Renal cortex interstitium (tissue), 11 donors: Measurements from ENCODE around the gene LRRC74A. TPM values are rescaled to one million over a fixed set of nuclear protein-coding genes. Genes with fewer than 3 reads are reported as not detected.
"Not testable (repeated sequence)": the region's sequence is repeated elsewhere in the genome, so short reads cannot be mapped to it uniquely, and the experiment has no call there.

ENCODE experiments used
- DNase-seq, 11 donors: peaks; one replicate each; pipeline ENCODE4 v3.0.0-alpha.2; 2013; ENCODE audit warnings: low read depth in 9 of 11, low spot score in 4 of 11; ENCODE audit errors: extremely low read depth in 1 of 11
- polyA plus RNA-seq, 3 donors: library from polyadenylated mRNA; unstranded; fragments of 120-200 nt; gene quantifications; one replicate each; pipeline ENCODE4 v1.2.1, GENCODE V29; 2013; ENCODE audit not compliant: insufficient read length in 3 of 3

Gene LRRC74A
- polyA plus RNA-seq, 3 donors: not detected

DNA sequence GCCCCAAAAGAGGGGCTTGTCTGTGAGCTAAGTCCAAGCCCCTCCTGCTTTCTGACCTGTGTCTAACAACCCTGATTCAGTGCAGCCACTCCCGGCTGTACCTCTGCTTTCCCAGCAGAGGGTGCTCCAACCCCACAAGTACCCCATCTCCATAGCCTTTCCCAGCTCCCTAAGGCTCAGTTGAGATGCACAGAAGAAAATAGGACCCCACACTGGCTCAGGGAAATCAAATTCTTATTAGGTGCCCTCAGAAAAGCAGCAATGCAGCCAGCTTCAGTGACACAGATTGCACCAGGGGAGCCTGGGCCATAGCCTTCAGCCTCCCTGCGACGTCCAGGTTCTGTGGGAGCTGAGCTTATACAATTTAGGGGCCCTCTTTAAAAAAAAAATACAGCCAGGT, 49.9 kb downstream of the LRRC74A start:
- peak in 7 of 11 donors; percentile 38 to 63 (median 58) for DNase-seq

- DNase-seq: no peak
These were observed 51.7 kb downstream of the LRRC74A start for GRCh38 chr14:76877871-76878270.

DNA sequence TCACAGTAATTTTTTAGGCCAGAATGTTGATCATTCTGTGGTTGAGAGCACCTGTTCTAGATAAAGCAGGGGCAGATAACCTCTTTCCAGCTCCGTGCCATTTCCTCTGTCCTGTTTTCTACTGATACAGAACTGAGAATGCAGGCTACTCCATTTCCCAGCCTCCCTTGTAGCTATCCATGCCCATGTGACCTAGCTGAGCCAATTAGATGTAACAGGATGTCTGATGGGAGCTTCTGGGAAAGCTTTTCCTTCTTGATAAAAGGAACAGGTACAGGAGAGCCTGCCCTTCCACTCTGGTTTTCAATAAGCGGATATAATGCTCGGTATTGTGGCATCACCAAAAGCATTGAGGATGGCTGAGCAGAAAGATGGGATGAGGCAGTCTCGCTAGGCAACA, 54.2 kb downstream of the LRRC74A start:
- DNase-seq: no peak

- no peak for DNase-seq
These were observed 55.1 kb downstream of the LRRC74A start for GRCh38 chr14:76881348-76881747.

- DNase-seq: no peak
These were observed 56.4 kb downstream of the LRRC74A start for GRCh38 chr14:76882651-76883050.

DNA sequence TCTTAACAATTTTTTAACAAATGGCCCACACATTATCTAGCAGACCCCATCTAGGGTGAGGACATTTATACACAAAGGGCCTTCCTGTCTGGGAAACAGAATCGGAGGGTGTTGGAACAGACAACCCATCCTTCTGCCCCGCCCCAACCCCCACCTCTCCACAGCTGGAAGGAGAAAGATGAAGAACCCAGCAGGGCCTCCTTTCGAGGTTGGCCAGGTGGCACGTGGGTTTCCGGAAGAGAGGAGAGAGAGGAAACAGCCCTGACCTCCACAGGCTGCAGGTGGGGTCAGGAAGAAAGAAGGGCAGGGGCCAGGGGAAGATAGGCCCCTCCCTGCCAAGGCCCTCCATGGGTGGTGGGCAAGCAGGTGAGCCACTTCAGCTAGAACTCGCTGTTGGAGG, 57.2 kb downstream of the LRRC74A start:
- no peak for DNase-seq

DNA sequence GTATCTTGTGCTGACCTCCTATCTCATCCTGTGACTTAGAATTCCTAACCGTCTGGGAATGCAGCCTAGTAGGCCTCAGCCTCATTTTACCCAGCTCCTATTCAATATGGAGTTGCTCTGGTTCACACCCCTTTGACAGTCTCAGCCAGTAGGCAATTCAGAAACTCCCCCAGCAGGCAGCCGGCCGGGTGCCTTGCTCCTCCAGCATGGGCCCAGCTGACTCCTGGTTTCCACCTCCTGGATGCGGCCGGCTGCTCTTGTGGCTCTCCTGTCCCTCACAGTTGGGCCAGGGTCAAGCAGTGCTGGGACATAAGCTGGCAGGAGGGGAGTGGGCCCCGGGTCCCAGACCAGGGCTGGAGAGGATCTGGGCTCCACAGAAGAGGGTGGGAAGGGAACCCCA, 58.2 kb downstream of the LRRC74A start:
- DNase-seq: no peak

DNA sequence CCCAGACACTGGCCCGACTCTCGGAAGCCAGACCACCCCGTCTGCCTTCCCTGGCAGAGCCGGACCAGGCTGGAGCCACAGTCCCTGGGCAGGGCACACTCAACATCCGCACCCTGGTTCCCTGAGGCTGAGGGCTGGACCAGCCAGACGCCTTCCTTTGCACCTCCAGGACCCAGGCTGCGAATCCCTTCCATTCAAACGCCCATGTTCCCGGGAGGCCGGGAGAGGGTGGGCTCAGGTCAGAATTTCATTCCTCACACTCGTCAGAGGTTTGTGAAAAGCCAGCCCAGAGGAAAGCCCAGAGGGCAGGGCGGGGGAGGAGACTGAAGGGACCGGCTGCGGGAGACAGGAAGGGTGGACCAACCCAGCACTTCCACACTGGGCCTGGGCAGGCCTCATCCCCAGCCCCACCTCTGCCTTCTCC, 58.7 kb downstream of the LRRC74A start:
- DNase-seq: no peak

- no peak for DNase-seq
These were observed 61.0 kb downstream of the LRRC74A start for GRCh38 chr14:76887191-76887590.

GRCh38 chr14:76891391-76891790, 65.2 kb downstream of the LRRC74A start:
- DNase-seq: no peak

DNA sequence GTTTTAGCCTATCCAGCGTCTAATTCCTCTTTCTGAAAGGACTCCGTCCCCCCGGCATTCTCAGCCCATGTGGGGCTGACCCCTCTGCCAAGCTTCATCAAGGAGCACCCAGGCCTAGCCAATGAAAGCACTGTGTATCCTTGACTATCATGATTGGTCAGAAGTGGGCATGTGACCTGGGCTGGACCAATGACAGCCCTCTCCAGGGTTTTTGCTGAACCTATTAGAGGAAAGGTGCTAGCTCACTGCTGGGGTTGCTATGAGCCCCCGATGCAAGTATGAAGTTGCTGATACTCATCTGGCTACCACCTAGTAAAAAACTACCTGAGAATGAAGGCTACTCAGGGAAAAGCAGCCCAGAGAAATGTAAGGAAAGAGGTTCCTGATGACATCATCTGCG, 68.1 kb downstream of the LRRC74A start:
- DNase-seq: no peak

DNA sequence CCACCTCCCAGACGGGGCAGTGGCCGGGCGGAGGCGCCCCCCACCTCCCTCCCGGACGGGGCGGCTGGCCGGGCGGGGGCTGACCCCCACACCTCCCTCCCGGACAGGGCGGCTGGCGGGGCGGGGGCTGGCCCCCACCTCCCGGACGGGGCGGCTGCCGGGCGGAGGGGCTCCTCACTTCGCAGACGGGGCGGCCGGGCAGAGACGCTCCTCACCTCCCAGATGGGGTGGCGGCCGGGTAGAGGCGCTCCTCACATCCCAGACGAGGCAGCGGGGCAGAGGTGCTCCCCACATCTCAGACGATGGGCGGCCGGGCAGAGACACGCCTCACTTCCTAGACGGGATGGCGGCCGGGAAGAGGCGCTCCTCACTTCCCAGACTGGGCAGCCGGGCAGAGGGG, 71.8 kb downstream of the LRRC74A start:
- not testable (repeated sequence) for DNase-seq

DNA sequence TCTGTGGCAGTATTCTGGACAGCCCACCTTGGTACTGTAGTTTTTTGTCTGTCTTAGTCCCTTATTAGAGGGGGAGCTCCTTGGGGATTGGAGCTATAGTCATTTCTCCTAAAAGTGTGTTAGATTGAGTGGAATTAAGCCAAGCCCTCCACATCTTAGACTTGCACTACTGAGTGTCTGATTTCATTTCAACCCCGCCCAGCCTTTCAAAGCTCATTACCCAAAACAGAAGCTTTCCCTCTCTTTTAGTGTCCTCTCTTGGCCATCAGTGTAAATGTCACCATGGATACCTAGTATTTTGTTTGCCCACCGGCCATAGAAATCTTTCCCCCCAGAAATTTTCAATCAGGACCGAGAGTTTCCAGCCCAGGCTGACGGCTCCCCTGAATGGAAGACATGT, 74.5 kb downstream of the LRRC74A start:
- DNase-seq: no peak

DNA sequence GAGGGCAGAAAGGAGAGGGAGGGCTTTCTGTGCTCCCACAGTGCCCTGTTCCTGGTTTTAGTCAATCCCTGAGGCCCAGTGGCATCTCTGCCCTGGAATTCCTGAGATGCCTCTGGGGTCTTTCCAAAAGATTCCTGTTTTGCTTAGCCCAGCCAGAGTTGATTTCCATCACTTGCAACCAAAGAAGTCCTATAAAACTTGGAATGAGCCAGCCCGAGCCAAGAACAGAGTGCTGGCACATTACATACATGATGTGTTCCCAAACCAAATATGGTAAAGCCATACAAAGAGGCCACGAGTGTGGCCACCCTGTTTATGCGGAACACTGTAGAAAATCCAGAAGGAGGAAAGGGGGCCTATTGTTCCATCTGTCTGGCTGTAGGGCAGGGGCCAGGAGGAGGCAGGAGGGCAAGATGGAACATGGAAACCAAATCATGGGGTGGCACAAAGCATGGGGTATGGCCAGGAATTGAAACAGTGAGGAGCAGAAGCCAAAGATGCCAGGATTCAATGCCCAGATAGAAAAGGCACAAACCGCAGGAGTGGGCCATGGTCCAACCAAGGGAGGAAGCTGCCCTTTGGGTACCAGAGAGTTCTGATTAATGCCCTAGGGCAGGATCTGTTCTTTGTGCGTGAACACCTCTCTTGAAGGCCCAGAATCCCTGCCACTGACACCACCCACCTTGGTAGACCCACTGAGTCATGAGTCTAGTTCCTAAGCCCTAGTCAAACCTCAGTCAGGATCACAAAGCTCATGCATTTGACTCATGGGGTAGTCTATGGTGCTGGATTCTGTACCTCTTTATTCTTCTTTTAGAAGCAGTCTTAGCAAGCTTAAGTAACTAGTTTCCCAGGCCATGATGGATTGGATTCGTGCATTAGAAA, 75.2 kb downstream of the LRRC74A start:
- DNase-seq: no peak

GRCh38 chr14:76902591-76902990, 76.4 kb downstream of the LRRC74A start:
- DNase-seq: no peak

- DNase-seq: no peak
These were observed 78.0 kb downstream of the LRRC74A start for GRCh38 chr14:76904100-76904739.

GRCh38 chr14:76904740-76905569, 78.7 kb downstream of the LRRC74A start:
- DNase-seq: no peak

- DNase-seq: no peak
These were observed 82.6 kb downstream of the LRRC74A start for GRCh38 chr14:76908834-76909233.

- no peak for DNase-seq
These were observed 83.1 kb downstream of the LRRC74A start for GRCh38 chr14:76909266-76909665.
